H1 (cell line): ENCODE measurements around the gene GLOD4. TPM values are rescaled to one million over a fixed set of nuclear protein-coding genes. Genes with fewer than 3 reads are reported as not detected.

Source experiments
- CTCF ChIA-PET: fragments of 300-600 bp; sonication (Branson Sonifier 250); formaldehyde crosslinking; loops from one replicate; lab custom pipeline; 2021; ENCODE audit not compliant: partially characterized antibody; lab: Charles Lee
- POLR2A ChIA-PET: fragments of 300-600 bp; sonication (Branson Sonifier 250); formaldehyde crosslinking; loops from one replicate; lab custom pipeline; 2021; ENCODE audit warnings: inconsistent platforms; ENCODE audit not compliant: partially characterized antibody; lab: Charles Lee
- DNase-seq, 2 experiments: peaks; one replicate each; pipeline versions ENCODE4 v3.0.0 to v3.0.0-alpha.2; 2010 to 2022; ENCODE audit warnings: low spot score in 2 of 2, low read depth in 1 of 2, mixed read lengths in 1 of 2
- FAIRE-seq: peaks from 2 replicates; lab custom pipeline; 2011; peaks lifted over from hg19 to GRCh38; lab: Jason Lieb, UNC
- H2AFZ ChIP-seq: 2 replicates; pipeline ENCODE4 v1.8.1; 2012; ENCODE audit warnings: low read length, inconsistent platforms
- H2AK5ac ChIP-seq: 2 replicates; pipeline ENCODE4 v1.6.1; 2013; ENCODE audit warnings: low read depth, low read length
- H2BK120ac ChIP-seq: replicated peaks from 2 replicates; pipeline ENCODE3; 2013; ENCODE audit warnings: low read depth, low read length, inconsistent platforms
- H2BK12ac ChIP-seq: 2 replicates; pipeline ENCODE4 v1.6.1; 2013; ENCODE audit warnings: low read depth, low read length
- H2BK15ac ChIP-seq: 2 replicates; pipeline ENCODE4 v1.6.1; 2013; ENCODE audit warnings: low read length
- H2BK20ac ChIP-seq: 2 replicates; pipeline ENCODE4 v1.6.1; 2013; ENCODE audit warnings: low read length
- H2BK5ac ChIP-seq: 2 replicates; pipeline ENCODE4 v1.6.1; 2013; ENCODE audit warnings: low read depth, low read length
- H3K14ac ChIP-seq: 2 replicates; pipeline ENCODE4 v1.6.1; 2013; ENCODE audit warnings: inconsistent platforms; ENCODE audit not compliant: insufficient read length
- H3K18ac ChIP-seq: 2 replicates; pipeline ENCODE4 v1.6.1; 2013; ENCODE audit warnings: low read length; ENCODE audit errors: extremely low read depth
- H3K23ac ChIP-seq: 2 replicates; pipeline ENCODE4 v1.6.1; 2013; ENCODE audit warnings: inconsistent platforms; ENCODE audit not compliant: insufficient read length
- H3K23me2 ChIP-seq: 2 replicates; pipeline ENCODE4 v1.6.1; 2013; ENCODE audit warnings: low read depth, low read length
- H3K27ac ChIP-seq: 2 replicates; pipeline ENCODE4 v1.6.1; 2011; ENCODE audit warnings: low read depth, low read length, inconsistent platforms
- H3K27me3 ChIP-seq, 4 experiments: replicated peaks in 1 of 4; 1 replicate in 1 of 4; 2 replicates in 3 of 4; pipeline versions ENCODE4 v1.6.1 to v1.8.1; 2011 to 2013; ENCODE audit warnings: low read length in 3 of 4, mild to moderate bottlenecking in 3 of 4, inconsistent platforms in 2 of 4, mixed read lengths in 2 of 4, moderate library complexity in 1 of 4; ENCODE audit not compliant: control insufficient read depth in 3 of 4, insufficient read depth in 3 of 4; ENCODE audit errors: extremely low read depth in 1 of 4
- H3K36me3 ChIP-seq, 4 experiments: 2 replicates each; pipeline versions ENCODE4 v1.6.1 to v1.8.1; 2011 to 2013; ENCODE audit warnings: mild to moderate bottlenecking in 4 of 4, low read length in 3 of 4, moderate library complexity in 2 of 4, control low read depth in 1 of 4, inconsistent platforms in 1 of 4; ENCODE audit not compliant: insufficient read depth in 4 of 4, control insufficient read depth in 2 of 4
- H3K4ac ChIP-seq: replicated peaks from 2 replicates; pipeline ENCODE3; 2013; ENCODE audit warnings: low read length, low read depth, mixed read lengths, inconsistent platforms; ENCODE audit not compliant: insufficient read length
- H3K4me1 ChIP-seq, 4 experiments: replicated peaks in 1 of 4; 1 replicate in 1 of 4; 2 replicates in 3 of 4; pipeline versions ENCODE4 v1.6.1 to v1.8.1; 2011 to 2013; ENCODE audit warnings: low read length in 3 of 4, inconsistent platforms in 2 of 4, mixed read lengths in 1 of 4; ENCODE audit not compliant: insufficient read depth in 4 of 4, control insufficient read depth in 3 of 4
- H3K4me2 ChIP-seq, 2 experiments: 2 replicates each; pipeline versions ENCODE4 v1.6.1 to v1.8.1; 2011 to 2013; ENCODE audit warnings: low read depth in 2 of 2, low read length in 2 of 2, control low read depth in 1 of 2, inconsistent platforms in 1 of 2, mild to moderate bottlenecking in 1 of 2; ENCODE audit not compliant: insufficient read depth in 1 of 2
- H3K4me3 ChIP-seq, 4 experiments: fragments of 200-600, 300-600 bp in 1 of 4; sonication (generic), shearing (Covaris generic), sonication (Bioruptor Twin) in 1 of 4; 2 replicates each; pipeline versions ENCODE4 v1.5.1 to v1.8.1; 2011 to 2016; ENCODE audit warnings: low read length in 4 of 4, low read depth in 3 of 4, control low read depth in 2 of 4, inconsistent platforms in 2 of 4, mild to moderate bottlenecking in 2 of 4, mixed read lengths in 1 of 4, moderate library complexity in 1 of 4; ENCODE audit not compliant: insufficient read depth in 2 of 4; ENCODE audit errors: extremely low read depth in 1 of 4
- H3K56ac ChIP-seq: replicated peaks from 2 replicates; pipeline ENCODE3; 2013; ENCODE audit warnings: low read depth, mild to moderate bottlenecking, mixed read lengths, low read length, inconsistent platforms; ENCODE audit not compliant: insufficient read length
- H3K79me1 ChIP-seq: 2 replicates; pipeline ENCODE4 v1.6.1; 2013; ENCODE audit warnings: low read depth, low read length, control low read depth
- H3K79me2 ChIP-seq, 2 experiments: 2 replicates each; pipeline versions ENCODE4 v1.6.1 to v1.8.1; 2012 to 2013; ENCODE audit warnings: low read length in 2 of 2, mild to moderate bottlenecking in 2 of 2, inconsistent platforms in 1 of 2; ENCODE audit not compliant: insufficient read depth in 2 of 2, control insufficient read depth in 1 of 2
- H3K9ac ChIP-seq, 4 experiments: replicated peaks in 1 of 4; 1 replicate in 1 of 4; 2 replicates in 3 of 4; pipeline versions ENCODE4 v1.6.1 to v1.8.1; 2011 to 2013; ENCODE audit warnings: low read depth in 3 of 4, low read length in 3 of 4, control low read depth in 2 of 4, mild to moderate bottlenecking in 2 of 4, moderate library complexity in 2 of 4, inconsistent platforms in 1 of 4; ENCODE audit errors: extremely low read depth in 1 of 4
- H3K9me3 ChIP-seq, 2 experiments: 2 replicates each; pipeline versions ENCODE4 v1.6.1 to v1.8.1; 2012 to 2013; ENCODE audit warnings: mild to moderate bottlenecking in 2 of 2, moderate library complexity in 2 of 2, control low read depth in 1 of 2, inconsistent platforms in 1 of 2, low read depth in 1 of 2, low read length in 1 of 2, mixed read lengths in 1 of 2; ENCODE audit not compliant: insufficient read depth in 2 of 2
- H4K20me1 ChIP-seq, 2 experiments: replicated peaks in 1 of 2; 2 replicates each; pipeline versions ENCODE3 to v1.8.1; 2011 to 2013; ENCODE audit warnings: inconsistent platforms in 2 of 2, low read length in 2 of 2, mild to moderate bottlenecking in 1 of 2; ENCODE audit not compliant: insufficient read depth in 2 of 2, control insufficient read depth in 1 of 2
- H4K5ac ChIP-seq: 2 replicates; pipeline ENCODE4 v1.6.1; 2013; ENCODE audit warnings: low read length, low read depth, mixed read lengths, inconsistent platforms; ENCODE audit not compliant: insufficient read length
- H4K8ac ChIP-seq: 2 replicates; pipeline ENCODE4 v1.8.0; 2013; ENCODE audit warnings: mild to moderate bottlenecking, moderate library complexity, low read length, inconsistent platforms; ENCODE audit not compliant: insufficient read depth; ENCODE audit errors: extremely low read depth
- H4K91ac ChIP-seq: replicated peaks from 2 replicates; pipeline ENCODE3; 2013; ENCODE audit warnings: low read length, mixed read lengths, inconsistent platforms; ENCODE audit not compliant: insufficient read length
- CHD2 ChIP-seq: IDR thresholded peaks from 2 replicates; pipeline ENCODE4 v1.6.1; 2012; ENCODE audit warnings: low read length, improper control_type of control experiment
- CREB1 ChIP-seq: IDR thresholded peaks from 2 replicates; pipeline ENCODE4 v1.6.1; 2012; ENCODE audit warnings: inconsistent platforms
- CTBP2 ChIP-seq: IDR thresholded peaks from 2 replicates; pipeline ENCODE4 v1.7.0; 2011; ENCODE audit warnings: borderline replicate concordance, mild to moderate bottlenecking, moderate library complexity, mixed read lengths, low read length; ENCODE audit not compliant: insufficient read depth, insufficient read length
- FOSL1 ChIP-seq: IDR thresholded peaks from 2 replicates; pipeline ENCODE4 v1.6.1; 2011; ENCODE audit warnings: mild to moderate bottlenecking, low read depth, low read length, moderate library complexity; ENCODE audit not compliant: insufficient read depth
- HDAC2 ChIP-seq, 2 experiments: fragments of 300-600 bp in 1 of 2; sonication (generic) in 1 of 2; IDR thresholded peaks; 2 replicates each; pipeline ENCODE4 v1.6.1; 2011 to 2012; ENCODE audit warnings: low read depth in 2 of 2, low read length in 2 of 2, mild to moderate bottlenecking in 2 of 2, moderate library complexity in 2 of 2, borderline replicate concordance in 1 of 2, inconsistent platforms in 1 of 2
- JUN ChIP-seq: IDR thresholded peaks from 2 replicates; pipeline ENCODE4 v1.6.1; 2011; ENCODE audit warnings: low read depth, mild to moderate bottlenecking, improper control_type of control experiment, low read length
- JUND ChIP-seq: IDR thresholded peaks from 2 replicates; pipeline ENCODE4 v1.6.1; 2011; ENCODE audit warnings: mild to moderate bottlenecking, improper control_type of control experiment, low read length
- NANOG ChIP-seq: IDR thresholded peaks from 2 replicates; pipeline ENCODE4 v1.6.1; 2011; ENCODE audit warnings: low read length, low read depth, mild to moderate bottlenecking, inconsistent platforms; ENCODE audit not compliant: insufficient read depth, poor library complexity, severe bottlenecking
- NRF1 ChIP-seq: IDR thresholded peaks from 2 replicates; pipeline ENCODE4 v1.6.1; 2011; ENCODE audit warnings: mild to moderate bottlenecking, low read depth, low read length, improper control_type of control experiment
- SRF ChIP-seq: IDR thresholded peaks from 2 replicates; pipeline ENCODE4 v1.6.1; 2011; ENCODE audit warnings: mild to moderate bottlenecking, low read depth, low read length, moderate library complexity
- TAF1 ChIP-seq: IDR thresholded peaks from 2 replicates; pipeline ENCODE4 v1.6.1; 2011; ENCODE audit warnings: mild to moderate bottlenecking, low read depth, low read length
- TEAD4 ChIP-seq: IDR thresholded peaks from 2 replicates; pipeline ENCODE4 v1.6.1; 2012; ENCODE audit warnings: low read depth, low read length, inconsistent platforms, mixed read lengths
- WGBS, 2 experiments: shearing (Covaris generic) in 1 of 2; methylation state at CpG; one replicate each; pipeline versions ENCODE4 v1.1.6 to v1.1.7; 2013 to 2015; ENCODE audit warnings: low lambda C conversion rate in 2 of 2, mixed read lengths in 2 of 2, inconsistent platforms in 1 of 2, low coverage in 1 of 2, missing lambda C conversion rate in 1 of 2; ENCODE audit not compliant: insufficient replicate concordance in 2 of 2, insufficient coverage in 1 of 2, insufficient read length in 1 of 2; ENCODE audit errors: extremely low coverage in 1 of 2, missing lambda C conversion rate in 1 of 2; 5-methylcytosine and 5-hydroxymethylcytosine counted together
- polyA plus RNA-seq, 7 experiments: library from polyadenylated mRNA; depleted of rRNA in 3 of 7; stranded (reverse) in 5 of 7; unstranded in 2 of 7; fragments of >200 nt in 5 of 7; fragments of 200-250 nt in 2 of 7; gene quantifications; 1 replicate in 5 of 7; 2 replicates in 1 of 7; 4 replicates in 1 of 7; pipeline versions ENCODE4 v1.2.1 to v1.2.3, GENCODE V29; 2011 to 2013; ENCODE audit warnings: missing spikeins in 2 of 7, mixed read lengths in 2 of 7
- total RNA-seq: library from RNA; stranded (reverse); fragmentation: NEBNext Ultra II Directional; extraction: Animal tissue kit (Norgen Biotek cat#: 25700); gene quantifications from 2 replicates; pipeline ENCODE4 v1.2.1, GENCODE V29; 2021

GLOD4 gene
- total and polyA plus RNA-seq, 2 of the 8 experiments (the other 6 are each of a cell fraction or from before 2014, with no cell fraction given), result 36.8 to 81.3 TPM

- no peaks in the 10 kb centered on the region for H3K79me2 ChIP-seq
- H3K23me2 ChIP-seq, result no peaks in the 10 kb centered on the region
- H2AK5ac ChIP-seq, result no peak overlapping the region
- no peak overlapping the region for H3K4me2 ChIP-seq
- no peak overlapping the region for H2BK120ac ChIP-seq
- WGBS, 2 experiments, result 89% methylated on average over 15 of the region's 15 CpGs; no CpG with 5 or more reads in 1 of the 2 experiments
- no peak overlapping the region for H4K91ac ChIP-seq
- no peak overlapping the region for H3K9ac ChIP-seq
- FAIRE-seq (no peak), DNase-seq (no peak)
- ChIA-PET POLR2A (interaction anchor here (1.1 to 3.1 kb wide), 3 partner anchors 8 to 184 kb away, joined by 3 to 9 read pairs (median 3); no protein-coding TSS in a partner anchor), CTCF (interaction anchor here (0.5 to 17.5 kb wide), 12 partner anchors 8 to 259 kb away, joined by 3 to 258 read pairs (median 6); partner anchors contain the start of genes NXN and TIMM22)
- H3K27me3 ChIP-seq, result no peaks in the 10 kb centered on the region
- no peaks in the 10 kb centered on the region; the same call in 1 of the 2 replicates for H3K79me1 ChIP-seq
- H3K18ac ChIP-seq, result no peak overlapping the region
- no peak overlapping the region for H3K4me3 ChIP-seq
- H3K27ac ChIP-seq, result no peak overlapping the region; the same call in 1 of the 2 replicates
- H2BK15ac ChIP-seq, result no peak overlapping the region
- peaks cover 3 to 5% of the 10 kb centered on the region in 2 experiments for H4K20me1 ChIP-seq
- no peak overlapping the region for H2AFZ ChIP-seq
- no peaks in the 10 kb centered on the region for H3K9me3 ChIP-seq
- no peak overlapping the region for H2BK20ac ChIP-seq
- H4K5ac ChIP-seq, result no peak overlapping the region
- H2BK5ac ChIP-seq, result no peak overlapping the region
- H3K4ac ChIP-seq, result no peak overlapping the region
- no peak overlapping the region for H3K23ac ChIP-seq
- H3K14ac ChIP-seq, result no peak overlapping the region
- H4K8ac ChIP-seq, result peak overlapping the region; percentile 31; the same call in 1 of the 2 replicates
- peaks cover 0 to 6% (median 3%) of the 10 kb centered on the region in 4 experiments; a peak in 4 of 8 replicates for H3K36me3 ChIP-seq
- H3K4me1 ChIP-seq, result peaks cover 0 to 5% (median 0%) of the 10 kb centered on the region in 4 experiments; a peak in 3 of 7 replicates
- H2BK12ac ChIP-seq, result no peak overlapping the region
- H3K56ac ChIP-seq, result no peak overlapping the region
- no peak for TF ChIP-seq NANOG
- no peak for TF ChIP-seq TAF1
- no peak for TF ChIP-seq TEAD4
- no peak for TF ChIP-seq NRF1
- no peak for TF ChIP-seq HDAC2 (IDR thresholded peaks at IDR 0.05; ENCODE audit: borderline replicate concordance in 1 of 2, low read depth in 2 of 2, low read length in 2 of 2)
- no peak for TF ChIP-seq CTBP2
- no peak for TF ChIP-seq JUND
- no peak for TF ChIP-seq FOSL1
- TF ChIP-seq JUN, result no peak
- no peak for TF ChIP-seq SRF
- no peak for TF ChIP-seq CREB1
- no peak for TF ChIP-seq CHD2
Observed at GRCh38 chr17:796609-797008, 14.5 kb upstream of the GLOD4 start.
